ENCODE results near the gene ADAMTS9.

GRCh38 chr3:64691051-64691450, 3.3 kb upstream of the ADAMTS9 start:
- TF ChIP-seq CTCF (IDR thresholded peaks at IDR 0.05 in 4 of 5, conservative IDR thresholded peaks at IDR 0.05 in 1 of 5) (no peak), POLR2A (IDR thresholded peaks at IDR 0.05) (peak in 1 of 2 donors; percentile 6)
